Medulla oblongata (tissue), 1 donor: ENCODE data around the gene KLF13.
A peak's percentile ranks its signal among the peaks of the same experiment; 100 is the strongest.

ENCODE experiments used
- DNase-seq: peaks from one replicate; pipeline ENCODE4 v3.0.0-alpha.2; 2015; ENCODE audit errors: extremely low spot score

KLF13 gene

GRCh38 chr15:31316135-31316795 lies 10.4 kb upstream of the KLF13 start:
- DNase-seq, result no peak

GRCh38 chr15:31317017-31317416 lies 9.6 kb upstream of the KLF13 start:
- DNase-seq, result no peak

GRCh38 chr15:31317421-31318327 lies 9.0 kb upstream of the KLF13 start:
- no peak for DNase-seq

GRCh38 chr15:31318429-31318828 lies 8.2 kb upstream of the KLF13 start:
- DNase-seq, result no peak

GRCh38 chr15:31320022-31320421 lies 6.6 kb upstream of the KLF13 start:
- no peak for DNase-seq

- DNase-seq, result no peak
Observed at GRCh38 chr15:31321418-31321817, 5.2 kb upstream of the KLF13 start.

GRCh38 chr15:31322504-31322903 lies 4.1 kb upstream of the KLF13 start:
- DNase-seq, result no peak

GRCh38 chr15:31323627-31324026 lies 3.0 kb upstream of the KLF13 start:
- DNase-seq, result no peak

GRCh38 chr15:31324186-31324585 lies 2.4 kb upstream of the KLF13 start:
- DNase-seq, result no peak

GRCh38 chr15:31324806-31325594 lies 1.6 kb upstream of the KLF13 start:
- DNase-seq, result no peak

GRCh38 chr15:31325595-31326155 lies 960 bp upstream of the KLF13 start:
- peak; percentile 84 for DNase-seq

GRCh38 chr15:31326875-31327668 lies 437 bp downstream of the KLF13 start:
- peak; percentile 68 for DNase-seq

GRCh38 chr15:31327669-31328427 lies 1.2 kb downstream of the KLF13 start:
- peak; percentile 66 for DNase-seq

GRCh38 chr15:31328428-31328968 lies 1.9 kb downstream of the KLF13 start:
- peak; percentile 21 for DNase-seq

GRCh38 chr15:31328969-31329639 lies 2.5 kb downstream of the KLF13 start:
- no peak for DNase-seq

- no peak for DNase-seq
Observed at GRCh38 chr15:31329640-31330010, 3.0 kb downstream of the KLF13 start.

GRCh38 chr15:31330111-31330785 lies 3.6 kb downstream of the KLF13 start:
- DNase-seq, result no peak

- DNase-seq, result no peak
Observed at GRCh38 chr15:31330836-31331235, 4.2 kb downstream of the KLF13 start.

GRCh38 chr15:31331389-31331788 lies 4.8 kb downstream of the KLF13 start:
- DNase-seq, result no peak
